Endothelial cell of umbilical vein (primary cell): ENCODE data around the gene MDGA2. TPM values are rescaled to one million over a fixed set of nuclear protein-coding genes. Genes with fewer than 3 reads are reported as not detected.

Experiments
- BruUV-seq: library from RNA; stranded (reverse); fragments of 400-500 nt; replicated peaks from 2 replicates; lab custom pipeline; 2021; lab: Mats Ljungman, UMichigan
- CTCF ChIA-PET: fragments of 300-600, 350-600 bp; sonication (Branson Sonifier 250); formaldehyde crosslinking; loops from one replicate; lab custom pipeline; 2021; ENCODE audit warnings: antibody characterized with exemption, inconsistent platforms; lab: Charles Lee
- POLR2A ChIA-PET: fragments of 300-600, 350-600 bp; sonication (Branson Sonifier 250); formaldehyde crosslinking; loops from one replicate; lab custom pipeline; 2021; ENCODE audit warnings: antibody characterized with exemption, inconsistent platforms; lab: Charles Lee
- DNase-seq: peaks from one replicate; pipeline ENCODE4 v3.0.0-alpha.2; 2011; ENCODE audit warnings: low read depth, low spot score
- FAIRE-seq: peaks from 2 replicates; lab custom pipeline; 2011; peaks lifted over from hg19 to GRCh38; lab: Jason Lieb, UNC
- H2AFZ ChIP-seq: 2 replicates; pipeline ENCODE4 v1.6.0; 2012; ENCODE audit warnings: low read depth, low read length, control low read depth, inconsistent platforms
- H3K27ac ChIP-seq: 2 replicates; pipeline ENCODE4 v1.5.1; 2011; ENCODE audit warnings: low read depth, mild to moderate bottlenecking, control low read depth, low read length, moderate library complexity; ENCODE audit not compliant: insufficient read depth
- H3K27me3 ChIP-seq, 2 experiments: 2 replicates each; pipeline versions ENCODE4 v1.6.0 to v1.6.1; 2011; ENCODE audit warnings: low read length in 2 of 2, mixed read lengths in 1 of 2; ENCODE audit not compliant: control insufficient read depth in 2 of 2, insufficient read depth in 2 of 2
- H3K36me3 ChIP-seq, 2 experiments: 2 replicates in 1 of 2; 3 replicates in 1 of 2; pipeline ENCODE4 v1.5.1; 2011; ENCODE audit warnings: low read length in 2 of 2, mild to moderate bottlenecking in 1 of 2, moderate library complexity in 1 of 2; ENCODE audit not compliant: control insufficient read depth in 2 of 2, insufficient read depth in 2 of 2; ENCODE audit errors: extremely low read depth in 1 of 2
- H3K4me1 ChIP-seq: 3 replicates; pipeline ENCODE4 v1.5.1; 2011; ENCODE audit warnings: mild to moderate bottlenecking, low read length; ENCODE audit not compliant: control insufficient read depth, insufficient read depth; ENCODE audit errors: extremely low read depth
- H3K4me2 ChIP-seq: 2 replicates; pipeline ENCODE4 v1.6.1; 2011; ENCODE audit warnings: low read length, control low read depth, mixed read lengths; ENCODE audit not compliant: insufficient read depth
- H3K4me3 ChIP-seq, 3 experiments: fragments of 200-600 bp in 1 of 3; sonication (generic), shearing (Covaris generic) in 1 of 3; replicated peaks in 1 of 3; 2 replicates each; pipeline ENCODE4 v1.5.1; 2011 to 2016; ENCODE audit warnings: control low read depth in 3 of 3, low read length in 3 of 3, mild to moderate bottlenecking in 2 of 3, inconsistent platforms in 1 of 3, low read depth in 1 of 3, moderate library complexity in 1 of 3; ENCODE audit not compliant: insufficient read depth in 1 of 3
- H3K79me2 ChIP-seq: 2 replicates; pipeline ENCODE4 v1.6.0; 2012; ENCODE audit warnings: low read length, inconsistent platforms; ENCODE audit not compliant: control insufficient read depth, insufficient read depth
- H3K9ac ChIP-seq: replicated peaks from 2 replicates; pipeline ENCODE3; 2011; ENCODE audit warnings: low read length, control low read depth; ENCODE audit not compliant: insufficient read depth; ENCODE audit errors: extremely low read depth
- H3K9me1 ChIP-seq: replicated peaks from 3 replicates; pipeline ENCODE4 v1.6.0; 2011; ENCODE audit warnings: mild to moderate bottlenecking, low read length; ENCODE audit not compliant: control insufficient read depth, insufficient read depth; ENCODE audit errors: extremely low read depth
- H3K9me3 ChIP-seq: replicated peaks from 2 replicates; pipeline ENCODE4 v1.5.1; 2012; ENCODE audit warnings: low read length, inconsistent platforms; ENCODE audit not compliant: control insufficient read depth, insufficient read depth
- H4K20me1 ChIP-seq: replicated peaks from 2 replicates; pipeline ENCODE3; 2011; ENCODE audit warnings: mild to moderate bottlenecking, low read length; ENCODE audit not compliant: control insufficient read depth, insufficient read depth; ENCODE audit errors: extremely low read depth
- CTCF ChIP-seq, 2 donors: IDR thresholded peaks; 1 replicate in 1 of 2; 2 replicates in 1 of 2; pipeline ENCODE4 v1.5.1; 2011; ENCODE audit warnings: low read length in 2 of 2, mild to moderate bottlenecking in 2 of 2, moderate library complexity in 2 of 2, control low read depth in 1 of 2, inconsistent platforms in 1 of 2, low read depth in 1 of 2; ENCODE audit not compliant: insufficient read depth in 1 of 2; ENCODE audit errors: extremely low read depth in 1 of 2
- EZH2 ChIP-seq: IDR thresholded peaks from 2 replicates; pipeline ENCODE4 v1.6.1; 2012; ENCODE audit warnings: borderline replicate concordance, low read depth, mild to moderate bottlenecking, moderate library complexity, low read length, inconsistent platforms; ENCODE audit not compliant: severe bottlenecking
- FOS ChIP-seq: IDR thresholded peaks from 2 replicates; pipeline ENCODE4 v1.6.1; 2011; ENCODE audit warnings: mild to moderate bottlenecking, low read length, moderate library complexity, borderline replicate concordance; ENCODE audit not compliant: insufficient read depth
- GATA2 ChIP-seq: IDR thresholded peaks from 2 replicates; pipeline ENCODE4 v1.7.0; 2011; ENCODE audit warnings: low read depth, mild to moderate bottlenecking, moderate library complexity, mixed read lengths, low read length; ENCODE audit not compliant: insufficient read length, insufficient read depth
- JUN ChIP-seq: IDR thresholded peaks from 2 replicates; pipeline ENCODE4 v1.6.1; 2011; ENCODE audit warnings: borderline replicate concordance, low read depth; ENCODE audit not compliant: insufficient read length, insufficient read depth
- MAX ChIP-seq: IDR thresholded peaks from 2 replicates; pipeline ENCODE4 v1.6.1; 2011; ENCODE audit not compliant: insufficient read depth, insufficient read length
- MYC ChIP-seq: IDR thresholded peaks from one replicate; pipeline ENCODE4 v1.6.1; 2011; ENCODE audit warnings: mild to moderate bottlenecking, low read depth, low read length
- POLR2A ChIP-seq: IDR thresholded peaks from 2 replicates; pipeline ENCODE4 v1.6.1; 2012; ENCODE audit warnings: low read depth, mild to moderate bottlenecking, control low read depth, low read length
- POLR2AphosphoS5 ChIP-seq: IDR thresholded peaks from 2 replicates; pipeline ENCODE4 v1.6.1; 2012; ENCODE audit warnings: low read depth, mild to moderate bottlenecking, control low read depth, low read length, moderate library complexity; ENCODE audit not compliant: insufficient read depth
- dilution Hi-C: fragments of 300-500 bp; cut with MboI; formaldehyde crosslinking; loops from one replicate; pipeline ENCODE4 v1.15.0; 2019; ENCODE audit warnings: low sequenced_read_pairs; ENCODE audit not compliant: extremely low pct_ligation_motif_present
- intact Hi-C: fragments of 100-400 bp; cut with micrococcal nuclease; formaldehyde crosslinking; loops from one replicate; pipeline ENCODE4 v1.10.0; 2022
- polyA plus RNA-seq, 4 experiments: library from polyadenylated mRNA; depleted of rRNA in 3 of 4; stranded (reverse) in 3 of 4; unstranded in 1 of 4; fragments of >200 nt; gene quantifications; 2 replicates each; pipeline versions ENCODE4 v1.2.1 to v1.2.3, GENCODE V29; 2011 to 2012; ENCODE audit warnings: missing spikeins in 1 of 4
- total RNA-seq: library from RNA; stranded (reverse); gene quantifications from 2 replicates; pipeline ENCODE4 v1.2.3, GENCODE V29; 2021

The MDGA2 gene
- total and polyA plus RNA-seq, 2 donors (not counting 3 experiments of a cell fraction or from before 2014, with no cell fraction given), result not detected

GRCh38 chr14:47541662-47542061 is 133.7 kb downstream of the MDGA2 start:
- BruUV-seq, result no TSS peak
- no peaks in the 10 kb centered on the region for H3K9me3 ChIP-seq
- H3K36me3 ChIP-seq, result no peaks in the 10 kb centered on the region
- intact Hi-C loops, result no loop called here
- H3K4me2 ChIP-seq, result no peak overlapping the region
- no peak for DNase-seq
- H2AFZ ChIP-seq, result no peak overlapping the region
- no peak overlapping the region for H3K4me3 ChIP-seq
- H3K27ac ChIP-seq, result no peak overlapping the region
- no peaks in the 10 kb centered on the region for H4K20me1 ChIP-seq
- no peaks in the 10 kb centered on the region for H3K27me3 ChIP-seq
- dilution Hi-C loops, result no loop called here
- ChIA-PET POLR2A (no interaction called here), CTCF (no interaction called here)
- H3K9me1 ChIP-seq, result no peaks in the 10 kb centered on the region
- no peak for TF ChIP-seq GATA2
- TF ChIP-seq POLR2AphosphoS5, result no peak
- TF ChIP-seq POLR2A, result no peak
- TF ChIP-seq FOS, result no peak
- no peak for TF ChIP-seq MYC
- no peak for TF ChIP-seq EZH2
- TF ChIP-seq MAX, result no peak
- TF ChIP-seq CTCF (IDR thresholded peaks at IDR 0.05; ENCODE audit: extremely low read depth in 1 of 2, insufficient read depth in 1 of 2, low read depth in 1 of 2, low read length in 2 of 2), result no peak
- TF ChIP-seq JUN, result no peak
- H3K9ac ChIP-seq, result no peak overlapping the region
- H3K4me1 ChIP-seq, result no peaks in the 10 kb centered on the region
- H3K79me2 ChIP-seq, result no peaks in the 10 kb centered on the region
- FAIRE-seq, result no peak
